Esophagus squamous epithelium (tissue), 4 donors: ENCODE data around the gene PLAC9.

Experiments
- POLR2A ChIP-seq, 4 donors: fragments of 450-650 bp; IDR thresholded peaks; one replicate each; pipeline ENCODE4 v1.6.1; 2017; ENCODE audit warnings: antibody characterized with exemption in 4 of 4, mild to moderate bottlenecking in 4 of 4, moderate library complexity in 3 of 4
- TF ChIP-seq, protein P1 (sequence below), 6 experiments: fragments of 450-650 bp in 4 of 6; fragments of 200-600 bp in 2 of 6; sonication (generic) in 2 of 6; IDR thresholded peaks; one replicate each; pipeline ENCODE4 v1.5.1; 2016 to 2019; ENCODE audit warnings: antibody characterized with exemption in 6 of 6, mild to moderate bottlenecking in 4 of 6, moderate library complexity in 4 of 6

DNA sequence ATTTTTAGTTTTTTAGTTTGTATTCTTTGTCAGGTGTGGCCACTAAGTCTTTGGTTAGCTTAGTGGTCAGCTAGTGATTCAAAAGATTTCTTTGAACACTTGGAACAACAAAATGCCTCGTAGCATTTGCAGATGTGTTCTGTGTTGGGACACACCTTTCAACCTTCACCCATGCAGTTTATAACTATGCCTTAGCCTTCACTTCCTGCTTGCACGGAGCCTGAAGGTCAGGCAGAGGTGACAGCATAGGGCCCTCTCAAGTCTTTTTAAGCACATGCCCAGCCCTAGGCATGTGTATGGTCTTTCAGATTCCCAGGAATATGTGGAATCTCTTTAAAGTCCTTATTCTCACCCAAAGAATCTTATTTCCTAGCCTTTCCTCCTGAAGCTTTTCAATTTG lies 17.6 kb downstream of the PLAC9 start:
- TF ChIP-seq, protein P1, sequence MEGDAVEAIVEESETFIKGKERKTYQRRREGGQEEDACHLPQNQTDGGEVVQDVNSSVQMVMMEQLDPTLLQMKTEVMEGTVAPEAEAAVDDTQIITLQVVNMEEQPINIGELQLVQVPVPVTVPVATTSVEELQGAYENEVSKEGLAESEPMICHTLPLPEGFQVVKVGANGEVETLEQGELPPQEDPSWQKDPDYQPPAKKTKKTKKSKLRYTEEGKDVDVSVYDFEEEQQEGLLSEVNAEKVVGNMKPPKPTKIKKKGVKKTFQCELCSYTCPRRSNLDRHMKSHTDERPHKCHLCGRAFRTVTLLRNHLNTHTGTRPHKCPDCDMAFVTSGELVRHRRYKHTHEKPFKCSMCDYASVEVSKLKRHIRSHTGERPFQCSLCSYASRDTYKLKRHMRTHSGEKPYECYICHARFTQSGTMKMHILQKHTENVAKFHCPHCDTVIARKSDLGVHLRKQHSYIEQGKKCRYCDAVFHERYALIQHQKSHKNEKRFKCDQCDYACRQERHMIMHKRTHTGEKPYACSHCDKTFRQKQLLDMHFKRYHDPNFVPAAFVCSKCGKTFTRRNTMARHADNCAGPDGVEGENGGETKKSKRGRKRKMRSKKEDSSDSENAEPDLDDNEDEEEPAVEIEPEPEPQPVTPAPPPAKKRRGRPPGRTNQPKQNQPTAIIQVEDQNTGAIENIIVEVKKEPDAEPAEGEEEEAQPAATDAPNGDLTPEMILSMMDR (IDR thresholded peaks at IDR 0.05), result no peak
- no peak for TF ChIP-seq POLR2A (IDR thresholded peaks at IDR 0.05)
